B cell (primary cell): ENCODE data around the gene NAA80. TPM values are rescaled to one million over a fixed set of nuclear protein-coding genes. Genes with fewer than 3 reads are reported as not detected.

Experiments used
- ATAC-seq: fragments of 200-7000 bp; cut with Tn5 transposase; one replicate; pipeline ENCODE4 v1.10.0; 2021; ENCODE audit warnings: low read depth, mild to moderate bottlenecking, moderate number of reproducible peaks, moderate library complexity
- CTCF ChIA-PET: fragments of 350-600 bp; sonication (Branson Sonifier 250); formaldehyde crosslinking; loops from one replicate; lab custom pipeline; 2021; ENCODE audit warnings: antibody characterized with exemption, inconsistent platforms; lab: Charles Lee
- POLR2A ChIA-PET: fragments of 350-600 bp; sonication (Branson Sonifier 250); formaldehyde crosslinking; loops from one replicate; lab custom pipeline; 2021; ENCODE audit warnings: antibody characterized with exemption; lab: Charles Lee
- DNase-seq: peaks from one replicate; pipeline ENCODE4 v3.0.0; 2013
- H2AFZ ChIP-seq: 2 replicates; pipeline ENCODE4 v1.6.1; 2012; ENCODE audit warnings: mild to moderate bottlenecking, low read depth, low read length; ENCODE audit not compliant: insufficient read depth, poor library complexity, severe bottlenecking
- H3K27ac ChIP-seq, 2 donors: 1 replicate in 1 of 2; 2 replicates in 1 of 2; pipeline ENCODE4 v1.5.1; 2012 to 2013; ENCODE audit warnings: low read length in 2 of 2, mild to moderate bottlenecking in 2 of 2, moderate library complexity in 1 of 2
- H3K27me3 ChIP-seq, 4 experiments: fragments of 200-600 bp in 1 of 4; sonication (generic) in 1 of 4; replicated peaks in 1 of 4; 1 replicate in 2 of 4; 2 replicates in 2 of 4; pipeline versions ENCODE4 v1.6.1 to v1.7.0; 2013 to 2016; ENCODE audit warnings: low read length in 3 of 4, mild to moderate bottlenecking in 2 of 4, mixed read lengths in 1 of 4, moderate library complexity in 1 of 4; ENCODE audit not compliant: insufficient read depth in 4 of 4, control insufficient read depth in 3 of 4; ENCODE audit errors: control extremely low read depth in 1 of 4
- H3K36me3 ChIP-seq, 2 experiments: replicated peaks in 1 of 2; 1 replicate in 1 of 2; 2 replicates in 1 of 2; pipeline versions ENCODE4 v1.6.1 to v1.7.1; 2013; ENCODE audit warnings: low read length in 1 of 2; ENCODE audit not compliant: insufficient read depth in 2 of 2, control insufficient read depth in 1 of 2; ENCODE audit errors: control extremely low read depth in 1 of 2, extremely low read depth in 1 of 2
- H3K4me1 ChIP-seq, 2 donors: fragments of 200-600 bp in 1 of 2; sonication (generic) in 1 of 2; 1 replicate in 1 of 2; 2 replicates in 1 of 2; pipeline versions ENCODE4 v1.5.1 to v1.6.1; 2013 to 2017; ENCODE audit warnings: low read length in 2 of 2; ENCODE audit not compliant: control insufficient read depth in 2 of 2, insufficient read depth in 2 of 2
- H3K4me2 ChIP-seq: replicated peaks from 2 replicates; pipeline ENCODE3; 2012; ENCODE audit warnings: mild to moderate bottlenecking, low read depth, low read length; ENCODE audit not compliant: poor library complexity, severe bottlenecking
- H3K4me3 ChIP-seq, 5 experiments: fragments of 200-600 bp in 1 of 5; sonication (generic) in 1 of 5; 1 replicate in 3 of 5; 2 replicates in 2 of 5; pipeline versions ENCODE4 v1.5.1 to v1.7.0; 2011 to 2016; ENCODE audit warnings: low read length in 4 of 5, mild to moderate bottlenecking in 4 of 5, low read depth in 2 of 5, control low read depth in 1 of 5, moderate library complexity in 1 of 5; ENCODE audit not compliant: insufficient read depth in 1 of 5; ENCODE audit errors: control extremely low read depth in 1 of 5, extremely low read depth in 1 of 5
- H3K79me2 ChIP-seq: fragments of 200-600 bp; sonication (generic); one replicate; pipeline ENCODE4 v1.6.0; 2016; ENCODE audit warnings: low read length; ENCODE audit not compliant: control insufficient read depth, insufficient read depth
- H3K9ac ChIP-seq: fragments of 200-600 bp; sonication (generic); 2 replicates; pipeline ENCODE4 v1.6.1; 2017; ENCODE audit warnings: mild to moderate bottlenecking, low read length, moderate library complexity
- H3K9me3 ChIP-seq, 3 donors: one replicate each; pipeline versions ENCODE4 v1.6.1 to v1.7.1; 2013; ENCODE audit warnings: low read length in 2 of 3; ENCODE audit not compliant: control insufficient read depth in 2 of 3, insufficient read depth in 1 of 3; ENCODE audit errors: control extremely low read depth in 1 of 3
- H4K20me1 ChIP-seq: 2 replicates; pipeline ENCODE4 v1.6.0; 2012; ENCODE audit warnings: mild to moderate bottlenecking, low read length; ENCODE audit not compliant: insufficient read depth, control insufficient read depth, poor library complexity, severe bottlenecking
- H3K27ac Mint-ChIP-seq: one replicate; pipeline ENCODE4 v1.8.0; 2021; ENCODE audit warnings: mixed read lengths
- H3K27me3 Mint-ChIP-seq: one replicate; pipeline ENCODE4 v1.8.0; 2021; ENCODE audit warnings: mixed read lengths
- H3K4me1 Mint-ChIP-seq: one replicate; pipeline ENCODE4 v1.8.0; 2021; ENCODE audit warnings: mixed read lengths
- H3K4me3 Mint-ChIP-seq: one replicate; pipeline ENCODE4 v1.8.0; 2021; ENCODE audit warnings: mixed read lengths
- H3K9me3 Mint-ChIP-seq: one replicate; pipeline ENCODE4 v1.8.0; 2022; ENCODE audit warnings: mixed read lengths; ENCODE audit not compliant: insufficient read depth
- CTCF ChIP-seq: fragments of 200-600 bp; IDR thresholded peaks from one replicate; pipeline ENCODE4 v1.8.0; 2022; ENCODE audit warnings: antibody characterized with exemption, mild to moderate bottlenecking
- EZH2 ChIP-seq: IDR thresholded peaks from 2 replicates; pipeline ENCODE4 v1.6.1; 2012; ENCODE audit warnings: borderline replicate concordance, low read depth, mild to moderate bottlenecking, moderate library complexity, low read length; ENCODE audit not compliant: insufficient read depth, poor library complexity, severe bottlenecking
- WGBS: methylation state at CpG from one replicate; pipeline ENCODE4 v1.1.5; 2013; ENCODE audit warnings: missing lambda C conversion rate; ENCODE audit not compliant: insufficient coverage; 5-methylcytosine and 5-hydroxymethylcytosine counted together
- intact Hi-C: fragments of 100-400 bp; cut with micrococcal nuclease; formaldehyde crosslinking; loops from one replicate; pipeline ENCODE4 v1.10.0; 2022
- polyA plus RNA-seq: library from polyadenylated mRNA; depleted of rRNA; stranded (reverse); fragments of >200 nt; gene quantifications from 2 replicates; pipeline ENCODE4 v1.2.3, GENCODE V29; 2012
- total RNA-seq, 2 donors: library from RNA; stranded (reverse); fragments of 120-200 nt in 1 of 2; gene quantifications; 1 replicate in 1 of 2; 2 replicates in 1 of 2; pipeline versions ENCODE4 v1.2.3 to v1.2.4, GENCODE V29; 2013 to 2022

The NAA80 gene
- total and polyA plus RNA-seq, 2 donors (not counting 1 experiment from before 2014, with no cell fraction given) = 37.8 to 49.0 TPM

- TF ChIP-seq EZH2 = no peak
- TF ChIP-seq CTCF = no peak
- no peak overlapping the region for H3K27ac ChIP-seq
- ChIA-PET CTCF (interaction anchor here (1.4 kb wide), 1 partner anchor 19 kb away, joined by 6 read pairs; no protein-coding TSS in a partner anchor), POLR2A (no interaction called here)
- no peaks in the 10 kb centered on the region for H3K9me3 Mint-ChIP-seq
- DNase-seq (no peak), ATAC-seq (no peak)
- no peaks in the 10 kb centered on the region for H3K4me1 Mint-ChIP-seq
- 83% methylated on average over 1 of the region's 1 CpG for whole genome bisulfite sequencing
- no peak overlapping the region for H3K9ac ChIP-seq
- H3K9me3 ChIP-seq = no peaks in the 10 kb centered on the region
- no peaks in the 10 kb centered on the region for H4K20me1 ChIP-seq
- H3K4me1 ChIP-seq = peaks cover 2 to 4% of the 10 kb centered on the region in 2 donors
- H3K79me2 ChIP-seq = no peaks in the 10 kb centered on the region
- no peak overlapping the region for H3K27ac Mint-ChIP-seq
- H3K4me3 ChIP-seq = no peak overlapping the region
- H3K4me3 Mint-ChIP-seq = no peak overlapping the region
- intact Hi-C loops = no loop called here
- H3K27me3 Mint-ChIP-seq = peaks cover 17% of the 10 kb centered on the region
- H3K4me2 ChIP-seq = no peak overlapping the region
- H3K36me3 ChIP-seq = no peaks in the 10 kb centered on the region
- H2AFZ ChIP-seq = no peak overlapping the region
- peaks cover 0 to 34% (median 6%) of the 10 kb centered on the region in 4 experiments for H3K27me3 ChIP-seq
These were observed 33.6 kb downstream of the NAA80 start for GRCh38 chr3:50265571-50265970.

DNA sequence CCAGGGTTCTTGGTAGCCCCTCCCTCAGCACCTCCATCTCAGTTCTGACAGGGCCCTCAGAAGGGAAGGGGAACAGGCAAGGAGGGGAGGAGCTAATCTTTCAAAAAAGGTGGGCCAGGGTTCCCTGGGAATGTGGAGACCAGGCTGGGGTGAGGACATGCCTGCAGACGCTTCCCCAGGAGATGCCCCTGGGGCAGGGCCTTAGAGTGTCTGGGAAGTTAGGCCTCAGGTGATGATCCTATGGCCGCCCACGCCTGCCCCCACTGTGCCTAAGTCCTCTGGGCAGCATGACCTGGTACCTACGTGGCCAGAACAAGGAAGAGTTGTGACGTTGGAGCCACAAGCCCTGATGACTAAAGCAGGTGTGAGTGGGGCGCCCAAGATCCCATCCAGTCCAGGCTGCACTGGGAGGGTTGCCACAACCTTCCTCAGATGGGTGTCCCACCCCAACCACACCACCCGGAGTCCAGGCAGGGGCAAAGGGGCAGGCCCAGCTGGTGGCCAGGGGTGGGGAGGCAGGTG, 34.2 kb downstream of the NAA80 start:
- Histone ChIP-seq H3K9ac (no peak overlapping the region), H3K27me3 (peaks cover 0 to 34% (median 6%) of the 10 kb centered on the region in 4 experiments), H3K4me3 (no peak overlapping the region), H3K79me2 (no peaks in the 10 kb centered on the region), H2AFZ (no peak overlapping the region), H3K27ac (no peak overlapping the region), H3K9me3 (no peaks in the 10 kb centered on the region), H3K4me1 (peaks cover 5 to 9% of the 10 kb centered on the region in 2 donors), H3K36me3 (no peaks in the 10 kb centered on the region), H3K4me2 (no peak overlapping the region), H4K20me1 (no peaks in the 10 kb centered on the region)
- H3K27me3 Mint-ChIP-seq = peaks cover 17% of the 10 kb centered on the region
- DNase-seq (no peak), ATAC-seq (no peak)
- no peak overlapping the region for H3K4me3 Mint-ChIP-seq
- no peak for TF ChIP-seq EZH2
- TF ChIP-seq CTCF = no peak
- CTCF ChIA-PET = interaction anchor here (1.9 kb wide), 1 partner anchor 37 kb away, joined by 4 read pairs; no protein-coding TSS in a partner anchor
- H3K27ac Mint-ChIP-seq = no peak overlapping the region
- POLR2A ChIA-PET = interaction anchor here (0.8 kb wide), 1 partner anchor 29 kb away, joined by 3 read pairs; the partner anchor contains the start of gene GNAI2
- 74% methylated on average over 5 of the region's 7 CpGs for WGBS
- H3K4me1 Mint-ChIP-seq = peaks cover under 1% of the 10 kb centered on the region
- intact Hi-C loops = no loop called here
- H3K9me3 Mint-ChIP-seq = no peaks in the 10 kb centered on the region
